Measurements from ENCODE around the gene ABHD11.

Gene ABHD11

GRCh38 chr7:73739387-73739767 is 775 bp upstream of the ABHD11 start:
- Histone ChIP-seq H3K27ac (ENCODE audit: low read depth, low read length) (peak overlapping the region; percentile 16; the same call in 1 of the 2 replicates), H3K27me3 (ENCODE audit: control insufficient read depth, low read length) (no peaks in the 10 kb centered on the region), H4K20me1 (ENCODE audit: control insufficient read depth, insufficient read depth, low read depth, low read length) (peaks cover 6% of the 10 kb centered on the region), H3K4me1 (ENCODE audit: control insufficient read depth, low read length) (peaks cover 27% of the 10 kb centered on the region), H3K36me3 (ENCODE audit: control insufficient read depth, low read length) (peaks cover 29% of the 10 kb centered on the region), H3K79me2 (ENCODE audit: control insufficient read depth, low read length) (peaks cover 24% of the 10 kb centered on the region), H3K4me2 (ENCODE audit: low read length) (peak overlapping the region; percentile 83), H3K9me2 (replicated peaks; ENCODE audit: control insufficient read depth, low read length) (no peaks in the 10 kb centered on the region), H3K9me3 (ENCODE audit: control insufficient read depth, insufficient read depth, low read length) (no peaks in the 10 kb centered on the region), H3F3A (ENCODE audit: control insufficient read depth, insufficient read depth) (peaks cover 8% of the 10 kb centered on the region), H3K4me3 (ENCODE audit: low read length) (peak overlapping the region; percentile 82)
- no peak for TF ChIP-seq EZH2phosphoT487 (IDR thresholded peaks at IDR 0.05; ENCODE audit: borderline replicate concordance, low read length)
- TF ChIP-seq, protein P1, sequence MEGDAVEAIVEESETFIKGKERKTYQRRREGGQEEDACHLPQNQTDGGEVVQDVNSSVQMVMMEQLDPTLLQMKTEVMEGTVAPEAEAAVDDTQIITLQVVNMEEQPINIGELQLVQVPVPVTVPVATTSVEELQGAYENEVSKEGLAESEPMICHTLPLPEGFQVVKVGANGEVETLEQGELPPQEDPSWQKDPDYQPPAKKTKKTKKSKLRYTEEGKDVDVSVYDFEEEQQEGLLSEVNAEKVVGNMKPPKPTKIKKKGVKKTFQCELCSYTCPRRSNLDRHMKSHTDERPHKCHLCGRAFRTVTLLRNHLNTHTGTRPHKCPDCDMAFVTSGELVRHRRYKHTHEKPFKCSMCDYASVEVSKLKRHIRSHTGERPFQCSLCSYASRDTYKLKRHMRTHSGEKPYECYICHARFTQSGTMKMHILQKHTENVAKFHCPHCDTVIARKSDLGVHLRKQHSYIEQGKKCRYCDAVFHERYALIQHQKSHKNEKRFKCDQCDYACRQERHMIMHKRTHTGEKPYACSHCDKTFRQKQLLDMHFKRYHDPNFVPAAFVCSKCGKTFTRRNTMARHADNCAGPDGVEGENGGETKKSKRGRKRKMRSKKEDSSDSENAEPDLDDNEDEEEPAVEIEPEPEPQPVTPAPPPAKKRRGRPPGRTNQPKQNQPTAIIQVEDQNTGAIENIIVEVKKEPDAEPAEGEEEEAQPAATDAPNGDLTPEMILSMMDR (IDR thresholded peaks at IDR 0.05; ENCODE audit: low read depth, low read length, poor library complexity, severe bottlenecking) = no peak

GRCh38 chr7:73738220-73738611 is 386 bp downstream of the ABHD11 start:
- Histone ChIP-seq H3F3A (ENCODE audit: control insufficient read depth, insufficient read depth) (peaks cover 8% of the 10 kb centered on the region), H3K4me2 (ENCODE audit: low read length) (peak overlapping the region; percentile 96), H3K36me3 (ENCODE audit: control insufficient read depth, low read length) (peaks cover 29% of the 10 kb centered on the region), H4K20me1 (ENCODE audit: control insufficient read depth, insufficient read depth, low read depth, low read length) (peaks cover 6% of the 10 kb centered on the region), H3K27me3 (ENCODE audit: control insufficient read depth, low read length) (no peaks in the 10 kb centered on the region), H3K9me3 (ENCODE audit: control insufficient read depth, insufficient read depth, low read length) (no peaks in the 10 kb centered on the region), H3K4me1 (ENCODE audit: control insufficient read depth, low read length) (peaks cover 27% of the 10 kb centered on the region), H3K79me2 (ENCODE audit: control insufficient read depth, low read length) (peaks cover 24% of the 10 kb centered on the region), H3K9me2 (replicated peaks; ENCODE audit: control insufficient read depth, low read length) (no peaks in the 10 kb centered on the region), H3K27ac (ENCODE audit: low read depth, low read length) (peak overlapping the region; percentile 77), H3K4me3 (ENCODE audit: low read length) (peak overlapping the region; percentile 82)
- TF ChIP-seq EZH2phosphoT487 (IDR thresholded peaks at IDR 0.05; ENCODE audit: borderline replicate concordance, low read length) = no peak
- TF ChIP-seq, protein P1 (IDR thresholded peaks at IDR 0.05; ENCODE audit: low read depth, low read length, poor library complexity, severe bottlenecking) = no peak

DNA sequence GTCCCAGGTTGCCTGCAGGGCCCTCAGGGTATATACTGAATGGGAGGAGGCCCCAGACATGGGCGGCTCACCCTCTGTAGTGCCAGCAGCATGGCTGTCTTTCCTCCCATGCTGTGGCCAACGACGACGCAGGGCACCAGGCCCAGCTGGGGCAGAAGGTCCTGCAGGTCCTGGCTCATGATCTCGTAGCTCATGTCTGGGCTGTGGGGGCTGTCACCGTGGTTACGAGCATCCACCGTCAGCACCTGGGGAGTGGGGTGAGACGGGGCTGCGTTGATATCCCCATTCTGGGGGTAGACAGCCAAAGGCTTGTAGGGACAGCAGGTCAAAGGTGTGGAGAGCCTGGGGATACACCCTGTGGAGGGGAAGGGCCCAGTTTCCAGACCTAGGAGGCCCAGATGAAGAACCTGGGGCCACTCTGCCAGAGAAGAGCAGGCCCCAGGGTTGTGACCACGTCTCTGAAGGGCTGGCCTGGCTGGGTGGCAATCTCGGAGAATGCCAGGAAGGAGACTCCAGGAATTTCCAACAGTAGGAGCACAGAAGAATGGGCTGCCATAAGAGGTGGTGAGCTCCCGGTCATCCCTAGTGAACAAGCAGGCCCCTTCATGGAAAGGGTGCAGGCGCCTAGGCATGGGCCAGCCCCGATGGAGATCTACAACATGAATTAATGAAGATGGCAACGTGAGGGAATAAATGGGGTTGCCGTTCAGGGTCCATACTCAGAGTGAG is 947 bp downstream of the ABHD11 start:
- Histone ChIP-seq H3K9me3 (ENCODE audit: control insufficient read depth, insufficient read depth, low read length) (no peaks in the 10 kb centered on the region), H4K20me1 (ENCODE audit: control insufficient read depth, insufficient read depth, low read depth, low read length) (peaks cover 6% of the 10 kb centered on the region), H3K27ac (ENCODE audit: low read depth, low read length) (no peak overlapping the region), H3F3A (ENCODE audit: control insufficient read depth, insufficient read depth) (peaks cover 8% of the 10 kb centered on the region), H3K4me3 (ENCODE audit: low read length) (peak overlapping the region; percentile 82), H3K4me2 (ENCODE audit: low read length) (peak overlapping the region; percentile 96), H3K4me1 (ENCODE audit: control insufficient read depth, low read length) (peaks cover 24% of the 10 kb centered on the region), H3K9me2 (replicated peaks; ENCODE audit: control insufficient read depth, low read length) (no peaks in the 10 kb centered on the region), H3K27me3 (ENCODE audit: control insufficient read depth, low read length) (no peaks in the 10 kb centered on the region), H3K79me2 (ENCODE audit: control insufficient read depth, low read length) (peaks cover 24% of the 10 kb centered on the region), H3K36me3 (ENCODE audit: control insufficient read depth, low read length) (peaks cover 29% of the 10 kb centered on the region)
- TF ChIP-seq, protein P1 (IDR thresholded peaks at IDR 0.05; ENCODE audit: low read depth, low read length, poor library complexity, severe bottlenecking) = no peak
- no peak for TF ChIP-seq EZH2phosphoT487 (IDR thresholded peaks at IDR 0.05; ENCODE audit: borderline replicate concordance, low read length)

All from DOHH2 (cell line).